HUDEP-2 (cell line): Measurements from ENCODE around the gene OR5B3.
"Not testable (repeated sequence)": the region's sequence is repeated elsewhere in the genome, so short reads cannot be mapped to it uniquely, and the experiment has no call there.

Source experiments
- DNase-seq, 76 experiments: peaks; one replicate each; lab custom pipeline; 2025; ENCODE audit not compliant: unreplicated experiment in 76 of 76; lab: John Stamatoyannopoulos, UW

Gene OR5B3

GRCh38 chr11:58406774-58407173 lies at the start of gene OR5B3:
Gene OR5B3, minus strand, starts transcription at chr11:58406874. Its CDS starts 3,465 bp downstream, at chr11:58403409.
- no peak for DNase-seq

DNA sequence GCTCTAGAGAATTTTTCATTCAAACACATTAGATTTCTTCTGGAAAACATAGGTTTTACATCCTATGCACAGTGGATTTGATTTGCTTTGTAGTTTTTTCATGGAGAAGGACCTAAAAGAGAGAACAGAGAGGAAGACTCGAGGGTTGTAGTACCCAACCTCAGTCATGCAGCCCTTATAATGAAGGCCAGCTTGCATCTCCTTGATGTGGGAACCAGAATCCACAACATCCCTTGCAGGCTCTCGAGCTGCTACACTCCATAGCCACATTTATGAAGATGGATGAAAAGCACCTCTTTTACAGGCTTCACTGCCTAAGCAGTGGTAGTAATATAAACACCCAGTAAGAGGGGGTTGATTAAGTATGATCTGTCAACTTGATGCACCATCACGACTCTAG lies 44.9 kb upstream of the OR5B3 start:
- DNase-seq, result no peak

DNA sequence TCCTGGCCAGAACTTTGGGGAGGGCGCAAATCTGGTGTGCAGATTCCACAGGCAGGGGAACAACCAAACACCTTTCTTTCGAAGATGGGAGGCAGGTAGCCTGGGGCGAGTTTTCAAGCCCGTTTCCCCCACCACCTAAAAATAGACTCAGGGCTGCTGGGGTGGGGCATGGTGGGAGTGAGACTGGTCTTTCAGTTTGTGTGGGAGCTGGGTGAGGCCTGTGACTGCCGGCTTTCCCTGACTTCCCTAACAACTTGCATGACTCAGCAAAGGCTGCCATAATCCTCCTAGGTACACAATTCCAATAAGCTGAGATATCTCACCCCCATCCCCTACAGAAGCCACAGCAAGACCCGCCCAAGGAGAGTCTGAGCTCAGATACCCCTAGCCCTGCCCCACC lies 39.6 kb upstream of the OR5B3 start:
- no peak for DNase-seq

GRCh38 chr11:58444300-58444699 lies 37.6 kb upstream of the OR5B3 start:
- no peak for DNase-seq

DNA sequence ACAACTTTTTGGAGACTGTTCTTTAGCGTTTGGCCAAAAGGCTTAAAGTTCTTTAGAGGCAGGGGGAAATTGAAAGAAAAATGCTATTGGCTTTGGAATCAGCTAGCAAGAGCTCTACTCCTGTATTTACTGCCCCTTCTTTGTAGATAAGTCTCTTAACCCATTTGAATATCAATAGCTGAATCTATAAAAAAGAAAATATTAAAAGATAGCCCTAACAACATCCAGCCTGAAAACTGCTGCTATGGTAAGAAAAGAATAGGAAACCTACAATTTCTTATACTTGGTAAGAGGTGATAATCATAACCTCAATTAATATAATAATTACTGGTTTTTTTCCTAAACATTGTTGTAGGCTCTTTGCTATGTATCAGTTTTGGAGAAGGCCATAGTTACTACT lies 35.5 kb upstream of the OR5B3 start, which contains the start of gene OR5B12:
Gene OR5B12 (minus strand): TSS at position 101 of the 400 bp plus-strand sequence. CDS start 2,085 bp downstream, outside the sequence.
- no peak for DNase-seq

- no peak for DNase-seq
Observed at GRCh38 chr11:58438486-58438885, 31.8 kb upstream of the OR5B3 start.

GRCh38 chr11:58434217-58434616 lies 27.5 kb upstream of the OR5B3 start:
- no peak for DNase-seq

- no peak for DNase-seq
Observed at GRCh38 chr11:58433638-58434203, 27.0 kb upstream of the OR5B3 start.

DNA sequence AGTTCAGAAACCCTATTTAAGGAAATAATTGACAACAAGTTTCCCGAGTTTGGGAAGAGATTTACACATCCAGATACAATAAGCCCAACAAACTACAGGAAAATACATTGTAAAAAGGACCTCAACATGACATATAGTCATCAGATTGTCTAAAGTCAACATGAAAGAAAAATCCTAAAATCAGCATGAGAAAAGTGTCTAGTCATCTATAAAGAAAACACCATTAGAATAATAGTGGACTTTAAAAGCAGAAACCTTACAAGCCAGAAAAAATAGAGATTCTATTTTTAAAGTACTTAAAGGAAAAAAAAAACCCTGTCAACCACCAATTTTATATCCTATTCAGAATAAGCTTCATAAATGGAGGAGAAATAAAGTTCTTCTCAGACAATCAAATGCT lies 22.6 kb upstream of the OR5B3 start:
- DNase-seq, result no peak

DNA sequence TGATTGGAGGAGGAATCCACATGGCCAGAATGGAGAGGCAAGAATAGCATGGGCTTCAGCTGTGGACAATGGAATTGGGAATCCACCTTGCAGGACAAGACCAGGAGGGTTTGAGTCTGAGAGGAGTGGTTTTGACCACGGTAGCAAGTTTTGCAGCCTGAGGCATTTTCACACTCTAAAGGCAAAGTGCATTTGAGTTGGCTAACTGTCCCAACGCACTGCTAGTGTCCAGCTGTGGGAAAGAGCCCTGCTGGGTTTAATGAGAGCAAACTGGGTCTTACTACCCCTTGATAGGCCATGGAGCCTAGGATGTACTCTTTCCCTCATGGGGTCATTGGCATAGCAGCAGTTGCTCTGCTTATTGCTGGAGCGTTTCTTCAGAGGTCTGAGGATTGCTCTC lies 21.3 kb upstream of the OR5B3 start, which contains the start of gene OR5B2:
Gene OR5B2 (minus strand): TSS at position 101 of the 400 bp plus-strand sequence. CDS start 4,860 bp downstream, outside the sequence.
- DNase-seq, result no peak

DNA sequence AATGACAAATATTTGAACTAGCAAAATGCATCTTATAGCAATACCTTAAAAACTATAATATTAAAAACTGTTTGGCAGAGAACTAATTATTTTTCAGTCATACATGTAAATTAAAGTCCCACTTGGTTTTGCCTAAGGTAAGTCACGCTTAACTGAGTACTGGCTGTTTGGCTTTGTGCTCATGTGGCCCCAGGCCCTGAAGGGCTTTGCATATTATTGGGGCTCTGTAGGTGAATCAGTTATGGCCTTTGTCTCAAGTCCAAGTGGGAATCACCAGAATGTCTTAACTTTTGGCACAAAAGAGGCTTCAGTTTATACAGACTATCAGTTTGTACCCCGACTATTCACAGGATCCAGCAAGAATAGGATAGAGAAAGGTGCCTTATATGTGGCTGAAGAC lies 7.1 kb downstream of the OR5B3 start:
- not testable (repeated sequence) for DNase-seq

DNA sequence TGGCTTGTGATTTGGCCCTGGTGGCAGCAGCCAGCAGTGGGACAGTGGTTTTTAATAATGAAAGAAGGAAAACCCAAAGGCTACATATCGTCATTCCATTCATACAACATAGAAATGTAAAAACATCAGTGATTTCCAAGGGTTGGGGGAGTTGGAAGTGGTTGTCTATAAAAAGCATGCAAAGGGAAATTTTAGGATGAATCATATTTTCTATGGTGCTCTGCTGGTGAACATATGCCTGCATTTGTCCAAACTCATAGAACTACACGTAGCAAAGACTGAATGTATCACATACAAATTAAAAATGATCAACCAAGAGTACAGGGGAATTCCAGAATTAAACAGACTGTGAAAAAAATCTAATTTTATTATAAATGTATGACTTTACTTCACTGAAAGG lies 11.1 kb downstream of the OR5B3 start:
- DNase-seq, result no peak

DNA sequence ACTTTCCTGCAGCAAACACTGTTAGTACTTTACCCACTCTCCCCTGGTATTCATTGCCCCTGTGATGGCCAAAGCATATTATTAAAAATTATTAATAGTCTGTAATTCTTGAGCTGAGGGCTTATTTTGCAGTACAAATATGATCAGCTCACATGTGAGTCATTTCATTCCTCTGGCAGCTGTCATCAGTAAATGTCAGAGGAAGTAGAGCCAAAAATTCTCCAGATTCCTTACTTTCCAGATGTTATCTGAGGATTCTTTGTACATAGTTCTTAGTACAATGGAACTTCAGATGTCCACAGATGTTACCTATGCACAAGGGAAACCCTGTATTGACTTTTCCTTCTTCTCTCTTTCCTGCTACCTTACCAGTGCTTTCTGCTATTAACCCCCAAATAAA lies 12.5 kb downstream of the OR5B3 start:
- DNase-seq, result no peak

GRCh38 chr11:58392746-58393145 lies 13.9 kb downstream of the OR5B3 start:
- no peak for DNase-seq

GRCh38 chr11:58391879-58392278 lies 14.8 kb downstream of the OR5B3 start:
- no peak for DNase-seq

GRCh38 chr11:58390551-58391063 lies 16.1 kb downstream of the OR5B3 start:
- DNase-seq, result no peak

- DNase-seq, result no peak
Observed at GRCh38 chr11:58358969-58359368, 47.7 kb downstream of the OR5B3 start, which contains the start of gene OR5B17. Gene OR5B17, minus strand, starts transcription at chr11:58359069. Its CDS starts 0 bp downstream, at chr11:58359069.

GRCh38 chr11:58354727-58355126 lies 51.9 kb downstream of the OR5B3 start:
- no peak for DNase-seq
